SK-N-SH (cell line): Measurements from ENCODE around the gene RRP15.

ENCODE experiments used
- EZH2phosphoT487 ChIP-seq: fragments of 200-600 bp; sonication (generic); IDR thresholded peaks from 2 replicates; pipeline ENCODE4 v1.6.1; 2017; ENCODE audit warnings: low read depth, mixed run types, mild to moderate bottlenecking, antibody characterized with exemption, moderate library complexity, borderline replicate concordance
- GATA2 ChIP-seq: sonication (generic); formaldehyde crosslinking; IDR thresholded peaks from 2 replicates; pipeline ENCODE4 v1.5.0; 2020; ENCODE audit warnings: mild to moderate bottlenecking, missing genetic modification reagents
- JUND ChIP-seq: IDR thresholded peaks from 2 replicates; pipeline ENCODE4 v1.4.0; 2012
- MEF2A ChIP-seq: IDR thresholded peaks from 2 replicates; pipeline ENCODE4 v1.4.0; 2012; ENCODE audit warnings: low read depth, borderline replicate concordance
- MXI1 ChIP-seq: IDR thresholded peaks from 2 replicates; pipeline ENCODE4 v1.6.1; 2012; ENCODE audit warnings: mild to moderate bottlenecking, low read depth, low read length, improper control_type of control experiment
- POLR2AphosphoS5 ChIP-seq: IDR thresholded peaks from 2 replicates; pipeline ENCODE4 v1.6.1; 2012; ENCODE audit warnings: low read depth, low read length
- RAD21 ChIP-seq: IDR thresholded peaks from 2 replicates; pipeline ENCODE4 v1.6.1; 2012; ENCODE audit warnings: mild to moderate bottlenecking, low read length
- RFX5 ChIP-seq: IDR thresholded peaks from 2 replicates; pipeline ENCODE4 v1.6.1; 2012; ENCODE audit warnings: mild to moderate bottlenecking, improper control_type of control experiment, low read length
- TEAD4 ChIP-seq: IDR thresholded peaks from 2 replicates; pipeline ENCODE4 v1.4.0; 2012; ENCODE audit warnings: mild to moderate bottlenecking, borderline replicate concordance; ENCODE audit not compliant: insufficient read depth
- YY1 ChIP-seq: IDR thresholded peaks from 2 replicates; pipeline ENCODE4 v1.4.0; 2012; ENCODE audit warnings: low read depth, mild to moderate bottlenecking
- TF ChIP-seq, protein P1 (sequence below): fragments of 200-600 bp; sonication (generic); IDR thresholded peaks from 2 replicates; pipeline ENCODE4 v1.6.1; 2017; ENCODE audit warnings: antibody characterized with exemption, mild to moderate bottlenecking, moderate library complexity
- TF ChIP-seq, protein P2 (sequence below): IDR thresholded peaks from 2 replicates; pipeline ENCODE4 v1.4.0; 2012; ENCODE audit warnings: low read depth, borderline replicate concordance
- TF ChIP-seq, protein P3 (sequence below): fragments of 150-350 bp; IDR thresholded peaks from 2 replicates; pipeline ENCODE4 v1.6.1; 2017; ENCODE audit warnings: antibody characterized with exemption, low read length, low read depth, borderline replicate concordance
- TF ChIP-seq, protein P4 (sequence below): IDR thresholded peaks from 2 replicates; pipeline ENCODE4 v1.4.0; 2012; ENCODE audit warnings: low read depth, borderline replicate concordance

DNA sequence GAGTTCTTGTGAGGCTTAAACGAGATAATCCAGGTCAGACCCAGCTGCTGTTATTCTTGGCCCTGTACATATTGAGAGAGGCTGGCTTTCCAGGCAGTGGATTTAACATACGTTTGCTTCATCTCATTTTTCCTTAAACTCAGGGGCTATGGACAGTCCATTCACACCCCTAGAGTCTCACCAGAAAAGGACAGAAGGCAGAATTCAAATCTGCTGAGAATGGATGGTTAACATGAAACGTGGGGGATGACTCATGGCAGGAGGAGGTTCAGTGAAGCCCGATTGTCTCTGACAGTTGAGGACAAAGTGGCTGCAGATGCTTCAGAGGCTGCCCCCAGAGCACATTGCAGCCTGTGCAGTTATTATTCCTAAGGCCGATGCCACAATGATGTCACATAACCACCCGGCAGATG lies 99.5 kb downstream of the RRP15 start:
- TF ChIP-seq RAD21 = no peak
- TF ChIP-seq, protein P1, sequence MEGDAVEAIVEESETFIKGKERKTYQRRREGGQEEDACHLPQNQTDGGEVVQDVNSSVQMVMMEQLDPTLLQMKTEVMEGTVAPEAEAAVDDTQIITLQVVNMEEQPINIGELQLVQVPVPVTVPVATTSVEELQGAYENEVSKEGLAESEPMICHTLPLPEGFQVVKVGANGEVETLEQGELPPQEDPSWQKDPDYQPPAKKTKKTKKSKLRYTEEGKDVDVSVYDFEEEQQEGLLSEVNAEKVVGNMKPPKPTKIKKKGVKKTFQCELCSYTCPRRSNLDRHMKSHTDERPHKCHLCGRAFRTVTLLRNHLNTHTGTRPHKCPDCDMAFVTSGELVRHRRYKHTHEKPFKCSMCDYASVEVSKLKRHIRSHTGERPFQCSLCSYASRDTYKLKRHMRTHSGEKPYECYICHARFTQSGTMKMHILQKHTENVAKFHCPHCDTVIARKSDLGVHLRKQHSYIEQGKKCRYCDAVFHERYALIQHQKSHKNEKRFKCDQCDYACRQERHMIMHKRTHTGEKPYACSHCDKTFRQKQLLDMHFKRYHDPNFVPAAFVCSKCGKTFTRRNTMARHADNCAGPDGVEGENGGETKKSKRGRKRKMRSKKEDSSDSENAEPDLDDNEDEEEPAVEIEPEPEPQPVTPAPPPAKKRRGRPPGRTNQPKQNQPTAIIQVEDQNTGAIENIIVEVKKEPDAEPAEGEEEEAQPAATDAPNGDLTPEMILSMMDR = no peak; the same call in 1 of the 2 replicates
- TF ChIP-seq, protein P2, sequence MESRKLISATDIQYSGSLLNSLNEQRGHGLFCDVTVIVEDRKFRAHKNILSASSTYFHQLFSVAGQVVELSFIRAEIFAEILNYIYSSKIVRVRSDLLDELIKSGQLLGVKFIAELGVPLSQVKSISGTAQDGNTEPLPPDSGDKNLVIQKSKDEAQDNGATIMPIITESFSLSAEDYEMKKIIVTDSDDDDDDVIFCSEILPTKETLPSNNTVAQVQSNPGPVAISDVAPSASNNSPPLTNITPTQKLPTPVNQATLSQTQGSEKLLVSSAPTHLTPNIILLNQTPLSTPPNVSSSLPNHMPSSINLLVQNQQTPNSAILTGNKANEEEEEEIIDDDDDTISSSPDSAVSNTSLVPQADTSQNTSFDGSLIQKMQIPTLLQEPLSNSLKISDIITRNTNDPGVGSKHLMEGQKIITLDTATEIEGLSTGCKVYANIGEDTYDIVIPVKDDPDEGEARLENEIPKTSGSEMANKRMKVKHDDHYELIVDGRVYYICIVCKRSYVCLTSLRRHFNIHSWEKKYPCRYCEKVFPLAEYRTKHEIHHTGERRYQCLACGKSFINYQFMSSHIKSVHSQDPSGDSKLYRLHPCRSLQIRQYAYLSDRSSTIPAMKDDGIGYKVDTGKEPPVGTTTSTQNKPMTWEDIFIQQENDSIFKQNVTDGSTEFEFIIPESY = no peak
- peak; percentile 73 for TF ChIP-seq JUND
- no peak for TF ChIP-seq MXI1
- TF ChIP-seq GATA2 (CRISPR knock-in tag) = no peak
- TF ChIP-seq EZH2phosphoT487 = no peak
- no peak for TF ChIP-seq TEAD4
- no peak for TF ChIP-seq YY1
- no peak for TF ChIP-seq RFX5
- TF ChIP-seq, protein P3, sequence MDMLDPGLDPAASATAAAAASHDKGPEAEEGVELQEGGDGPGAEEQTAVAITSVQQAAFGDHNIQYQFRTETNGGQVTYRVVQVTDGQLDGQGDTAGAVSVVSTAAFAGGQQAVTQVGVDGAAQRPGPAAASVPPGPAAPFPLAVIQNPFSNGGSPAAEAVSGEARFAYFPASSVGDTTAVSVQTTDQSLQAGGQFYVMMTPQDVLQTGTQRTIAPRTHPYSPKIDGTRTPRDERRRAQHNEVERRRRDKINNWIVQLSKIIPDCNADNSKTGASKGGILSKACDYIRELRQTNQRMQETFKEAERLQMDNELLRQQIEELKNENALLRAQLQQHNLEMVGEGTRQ = no peak
- peak; percentile 35; the same call in 1 of the 2 replicates for TF ChIP-seq POLR2AphosphoS5
- TF ChIP-seq, protein P4, sequence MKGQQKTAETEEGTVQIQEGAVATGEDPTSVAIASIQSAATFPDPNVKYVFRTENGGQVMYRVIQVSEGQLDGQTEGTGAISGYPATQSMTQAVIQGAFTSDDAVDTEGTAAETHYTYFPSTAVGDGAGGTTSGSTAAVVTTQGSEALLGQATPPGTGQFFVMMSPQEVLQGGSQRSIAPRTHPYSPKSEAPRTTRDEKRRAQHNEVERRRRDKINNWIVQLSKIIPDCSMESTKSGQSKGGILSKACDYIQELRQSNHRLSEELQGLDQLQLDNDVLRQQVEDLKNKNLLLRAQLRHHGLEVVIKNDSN = no peak
- TF ChIP-seq MEF2A = no peak
